Fibroblast of pulmonary artery (primary cell): ENCODE data around the gene ALDH3B1.

Source experiments
- DNase-seq: peaks from one replicate; pipeline ENCODE4 v3.0.0-alpha.2; 2010; ENCODE audit warnings: low read depth
- H3K4me3 ChIP-seq: replicated peaks from 2 replicates; pipeline ENCODE4 v1.5.1; 2011; ENCODE audit warnings: low read depth, mild to moderate bottlenecking, control low read depth, low read length, moderate library complexity
- TF ChIP-seq, protein P1 (sequence below): IDR thresholded peaks from 2 replicates; pipeline ENCODE4 v1.5.1; 2011; ENCODE audit warnings: mild to moderate bottlenecking, control low read depth, low read length, inconsistent platforms; ENCODE audit errors: missing control alignments

The ALDH3B1 gene

DNA sequence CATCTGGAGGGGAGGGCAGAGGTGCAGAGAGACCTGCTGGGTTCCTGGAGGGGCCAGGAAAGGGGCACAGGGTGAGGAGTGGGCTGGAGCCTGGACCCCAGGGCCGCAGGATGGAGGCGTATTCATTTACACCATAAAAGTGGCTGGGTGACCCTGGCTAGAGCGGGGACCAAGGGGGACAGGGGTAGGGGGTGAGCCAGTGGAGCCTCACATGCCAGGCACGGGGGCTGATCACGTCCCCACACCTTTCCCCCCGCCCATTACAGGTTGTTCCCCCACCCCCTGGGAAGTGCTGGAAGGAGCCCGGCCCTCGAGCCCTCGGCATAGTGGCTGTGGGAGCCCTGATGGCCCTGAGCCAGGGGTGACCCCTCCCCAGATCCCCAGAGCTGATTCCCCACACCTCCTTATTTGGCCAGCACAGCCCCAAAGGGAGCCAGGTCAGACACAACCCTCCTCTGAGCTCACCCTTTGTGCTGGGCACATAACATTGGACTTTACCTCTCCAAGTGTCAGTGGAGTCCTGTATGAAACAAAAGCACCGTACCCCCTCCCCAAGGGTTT lies 29.5 kb downstream of the ALDH3B1 start:
- TF ChIP-seq, protein P1, sequence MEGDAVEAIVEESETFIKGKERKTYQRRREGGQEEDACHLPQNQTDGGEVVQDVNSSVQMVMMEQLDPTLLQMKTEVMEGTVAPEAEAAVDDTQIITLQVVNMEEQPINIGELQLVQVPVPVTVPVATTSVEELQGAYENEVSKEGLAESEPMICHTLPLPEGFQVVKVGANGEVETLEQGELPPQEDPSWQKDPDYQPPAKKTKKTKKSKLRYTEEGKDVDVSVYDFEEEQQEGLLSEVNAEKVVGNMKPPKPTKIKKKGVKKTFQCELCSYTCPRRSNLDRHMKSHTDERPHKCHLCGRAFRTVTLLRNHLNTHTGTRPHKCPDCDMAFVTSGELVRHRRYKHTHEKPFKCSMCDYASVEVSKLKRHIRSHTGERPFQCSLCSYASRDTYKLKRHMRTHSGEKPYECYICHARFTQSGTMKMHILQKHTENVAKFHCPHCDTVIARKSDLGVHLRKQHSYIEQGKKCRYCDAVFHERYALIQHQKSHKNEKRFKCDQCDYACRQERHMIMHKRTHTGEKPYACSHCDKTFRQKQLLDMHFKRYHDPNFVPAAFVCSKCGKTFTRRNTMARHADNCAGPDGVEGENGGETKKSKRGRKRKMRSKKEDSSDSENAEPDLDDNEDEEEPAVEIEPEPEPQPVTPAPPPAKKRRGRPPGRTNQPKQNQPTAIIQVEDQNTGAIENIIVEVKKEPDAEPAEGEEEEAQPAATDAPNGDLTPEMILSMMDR: no peak
- H3K4me3 ChIP-seq: peak overlapping the region; percentile 73
- DNase-seq: no peak

DNA sequence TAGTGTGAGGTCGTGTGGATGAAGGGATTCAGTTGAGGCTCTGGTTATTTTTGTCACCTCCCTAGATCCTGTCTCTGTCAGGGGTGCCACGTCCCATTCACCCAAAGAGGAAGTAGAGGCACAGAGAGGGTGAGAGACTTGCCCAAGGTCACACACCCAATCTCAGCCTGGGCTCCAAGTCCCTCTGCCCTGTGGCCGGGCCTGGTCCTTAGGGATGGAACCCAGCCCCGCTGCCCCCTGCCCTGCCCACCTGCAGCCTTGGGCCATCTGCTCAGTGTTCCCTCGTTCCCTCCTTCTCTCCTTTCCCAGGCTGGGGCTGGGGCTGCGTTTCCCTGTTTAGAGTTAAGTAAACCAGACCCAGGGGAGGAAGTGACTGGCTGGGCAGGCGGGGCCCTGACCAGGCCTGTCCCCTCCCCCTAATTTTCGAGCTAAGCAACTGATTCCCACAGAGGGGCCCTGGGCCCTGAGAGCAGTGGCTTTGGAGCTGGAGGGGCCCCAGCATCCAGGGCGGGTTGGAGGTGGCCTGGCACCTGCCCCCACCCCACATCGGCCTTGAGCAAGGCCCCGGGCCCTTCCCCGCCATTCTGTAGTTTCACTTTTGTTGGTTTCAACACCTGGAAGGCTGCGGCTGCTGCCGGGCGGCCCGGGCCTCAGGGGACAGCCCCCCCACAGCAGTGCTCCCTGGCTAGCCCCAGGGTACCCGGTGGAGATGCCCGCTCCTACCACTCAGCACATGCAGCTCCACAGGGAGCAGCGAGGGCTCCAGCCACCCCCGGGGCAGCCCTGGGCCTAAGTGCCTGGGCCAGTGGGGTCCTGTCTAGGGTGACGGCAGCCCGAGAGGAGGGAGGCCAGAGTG lies 30.2 kb downstream of the ALDH3B1 start:
- peak; percentile 79 for DNase-seq
- H3K4me3 ChIP-seq: peak overlapping the region; percentile 73
- TF ChIP-seq, protein P1: no peak

DNA sequence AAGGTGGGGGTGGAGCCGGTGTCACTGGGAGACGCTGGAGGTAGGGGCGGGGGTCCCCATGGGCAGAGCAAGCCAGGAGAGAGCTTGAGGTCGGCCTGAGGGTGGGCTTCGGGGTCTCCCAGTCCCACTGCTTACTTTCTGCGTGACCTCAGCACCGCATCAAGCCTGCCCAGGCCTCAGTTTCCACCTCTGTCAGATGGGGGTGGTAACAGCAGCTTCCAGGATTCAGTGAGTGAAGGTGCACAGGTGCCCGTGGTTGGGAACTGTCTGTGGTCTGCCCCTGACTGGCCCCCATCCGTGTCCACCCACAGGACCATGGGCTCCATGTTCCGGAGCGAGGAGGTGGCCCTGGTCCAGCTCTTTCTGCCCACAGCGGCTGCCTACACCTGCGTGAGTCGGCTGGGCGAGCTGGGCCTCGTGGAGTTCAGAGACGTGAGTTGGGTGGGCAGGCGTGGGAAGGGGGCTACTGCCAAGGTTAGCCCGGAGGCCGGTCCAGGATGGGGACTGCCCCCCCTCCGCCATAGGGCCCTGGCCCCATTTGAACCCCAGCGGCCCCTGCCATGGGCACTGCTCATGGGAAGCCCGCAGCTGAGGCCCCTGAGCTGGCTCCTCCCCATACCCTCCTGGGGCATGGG lies 30.9 kb downstream of the ALDH3B1 start:
- H3K4me3 ChIP-seq: peak overlapping the region; percentile 73
- DNase-seq: no peak
- TF ChIP-seq, protein P1: no peak

DNA sequence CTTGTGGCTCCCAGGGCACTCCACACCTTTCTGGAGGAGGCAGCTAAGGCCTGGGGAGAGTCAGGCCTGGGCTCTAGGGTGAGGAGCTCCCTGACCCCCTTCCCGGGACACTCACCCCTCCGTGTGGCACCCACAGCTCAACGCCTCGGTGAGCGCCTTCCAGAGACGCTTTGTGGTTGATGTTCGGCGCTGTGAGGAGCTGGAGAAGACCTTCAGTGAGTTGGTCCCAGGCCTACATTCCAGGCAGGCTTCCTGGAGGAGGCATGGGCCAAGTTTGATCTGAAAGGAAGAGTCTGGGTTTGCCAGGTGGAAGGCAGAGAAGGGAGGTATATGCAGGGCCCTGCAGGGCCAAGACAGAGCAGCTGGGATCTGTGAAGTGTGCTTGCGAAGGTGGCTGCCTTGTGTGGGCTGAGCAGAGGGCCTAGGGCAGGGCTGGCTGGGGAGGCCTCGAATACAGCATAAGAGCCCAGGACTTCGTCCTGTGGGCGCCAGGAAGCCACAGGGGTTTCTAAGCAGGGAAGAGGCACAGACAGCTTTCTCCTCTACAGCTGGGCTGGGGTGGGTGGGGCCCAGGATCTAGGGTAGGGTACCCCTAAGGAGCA lies 31.6 kb downstream of the ALDH3B1 start:
- DNase-seq: no peak
- H3K4me3 ChIP-seq: no peak overlapping the region
- TF ChIP-seq, protein P1: no peak

DNA sequence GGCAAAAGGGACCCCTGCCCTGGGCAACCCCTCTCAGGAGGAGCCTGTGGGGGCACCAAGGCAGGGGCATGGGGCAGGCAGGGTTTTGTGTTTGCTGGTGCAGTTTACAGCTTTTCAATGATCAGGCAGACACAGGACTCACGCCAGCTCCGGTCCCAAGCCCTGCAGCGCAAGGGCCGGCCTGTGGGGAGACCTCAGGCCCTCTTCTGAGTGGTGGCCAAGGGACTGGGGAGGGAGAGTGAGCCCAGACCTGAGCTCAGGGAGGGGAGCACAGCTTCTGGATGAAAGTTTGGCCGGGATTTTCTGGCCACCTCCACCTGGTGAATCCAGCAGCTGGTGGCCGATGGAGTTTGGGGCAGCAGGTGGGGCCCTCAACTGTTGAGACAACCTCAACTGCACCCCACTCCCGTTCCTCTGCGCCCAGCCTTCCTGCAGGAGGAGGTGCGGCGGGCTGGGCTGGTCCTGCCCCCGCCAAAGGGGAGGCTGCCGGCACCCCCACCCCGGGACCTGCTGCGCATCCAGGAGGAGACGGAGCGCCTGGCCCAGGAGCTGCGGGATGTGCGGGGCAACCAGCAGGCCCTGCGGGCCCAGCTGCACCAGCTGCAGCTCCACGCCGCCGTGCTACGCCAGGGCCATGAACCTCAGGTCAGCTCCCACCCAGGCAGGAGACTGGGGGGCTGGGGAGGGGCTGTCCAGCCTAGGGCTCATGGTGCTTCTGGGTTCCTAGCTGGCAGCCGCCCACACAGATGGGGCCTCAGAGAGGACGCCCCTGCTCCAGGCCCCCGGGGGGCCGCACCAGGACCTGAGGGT lies 32.3 kb downstream of the ALDH3B1 start:
- TF ChIP-seq, protein P1: no peak
- no peak overlapping the region for H3K4me3 ChIP-seq
- no peak for DNase-seq

DNA sequence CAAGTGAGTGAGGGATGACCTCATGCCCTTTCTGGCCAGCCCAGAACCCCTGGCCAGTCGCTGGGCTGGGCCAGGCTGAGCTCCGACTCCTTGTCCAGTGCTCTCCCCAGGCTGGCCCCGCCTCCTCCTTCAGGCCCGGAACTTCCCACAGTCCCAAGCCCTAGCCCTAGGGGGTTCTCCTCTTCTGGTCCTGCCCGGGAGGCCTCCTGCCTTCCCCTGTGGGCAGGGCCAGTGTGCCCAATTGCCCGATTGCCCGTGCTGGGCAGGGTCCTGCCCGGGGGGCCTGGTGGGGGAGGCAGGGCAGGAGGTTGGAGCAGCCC lies 32.9 kb downstream of the ALDH3B1 start:
- TF ChIP-seq, protein P1: no peak
- DNase-seq: no peak

More for the DNA sequence above, 32.9 kb downstream of the ALDH3B1 start:
- no peak overlapping the region for H3K4me3 ChIP-seq
